Measurements from ENCODE around the gene AQP10. TPM values are rescaled to one million over a fixed set of nuclear protein-coding genes. Genes with fewer than 3 reads are reported as not detected.
"Not testable (repeated sequence)": the region's sequence is repeated elsewhere in the genome, so short reads cannot be mapped to it uniquely, and the experiment has no call there.

AQP10 gene
- total RNA-seq, 1 donor from 2014 or later, result not detected

- Mint-ChIP-seq H3K27ac (ENCODE audit: unreplicated experiment) (no peak overlapping the region), H3K36me3 (ENCODE audit: unreplicated experiment) (no peaks in the 10 kb centered on the region), H3K9me3 (ENCODE audit: unreplicated experiment) (no peaks in the 10 kb centered on the region), H3K4me3 (ENCODE audit: unreplicated experiment) (no peak overlapping the region), H3K27me3 (ENCODE audit: unreplicated experiment) (peaks cover 6% of the 10 kb centered on the region), H3K4me1 (ENCODE audit: unreplicated experiment) (no peaks in the 10 kb centered on the region)
- DNase-seq (ENCODE audit: extremely low spot score, unreplicated experiment), result no peak
- no peak for TF ChIP-seq CTCF (IDR thresholded peaks at IDR 0.05)
These were observed 40.5 kb downstream of the AQP10 start for GRCh38 chr1:154361357-154361756.

GRCh38 chr1:154371436-154371835 lies 50.5 kb downstream of the AQP10 start:
- Mint-ChIP-seq H3K27ac (ENCODE audit: unreplicated experiment) (no peak overlapping the region), H3K27me3 (ENCODE audit: unreplicated experiment) (no peaks in the 10 kb centered on the region), H3K36me3 (ENCODE audit: unreplicated experiment) (no peaks in the 10 kb centered on the region), H3K4me3 (ENCODE audit: unreplicated experiment) (no peak overlapping the region), H3K4me1 (ENCODE audit: unreplicated experiment) (no peaks in the 10 kb centered on the region), H3K9me3 (ENCODE audit: unreplicated experiment) (no peaks in the 10 kb centered on the region)
- no peak for TF ChIP-seq CTCF (IDR thresholded peaks at IDR 0.05)
- DNase-seq (ENCODE audit: extremely low spot score, unreplicated experiment), result no peak

- not testable (repeated sequence) for H3K9me3 Mint-ChIP-seq (ENCODE audit: unreplicated experiment); DNase-seq (ENCODE audit: extremely low spot score, unreplicated experiment); H3K36me3 Mint-ChIP-seq (ENCODE audit: unreplicated experiment); H3K27me3 Mint-ChIP-seq (ENCODE audit: unreplicated experiment); H3K4me1 Mint-ChIP-seq (ENCODE audit: unreplicated experiment); H3K4me3 Mint-ChIP-seq (ENCODE audit: unreplicated experiment); H3K27ac Mint-ChIP-seq (ENCODE audit: unreplicated experiment)
These were observed 53.0 kb downstream of the AQP10 start for GRCh38 chr1:154373777-154374357.

Other genes starting within 250 kb of the AQP10 start
- not detected in 2 replicates for gene NUP210L, start 166.0 kb upstream of the AQP10 start, total RNA-seq
- 194 TPM in 2 replicates for gene TPM3, start 129.0 kb upstream of the AQP10 start, total RNA-seq
- not detected in 2 replicates for gene CFAP141, start 114.8 kb upstream of the AQP10 start, total RNA-seq
- 224 and 236 TPM in 2 replicates for gene UBAP2L, start 100.1 kb upstream of the AQP10 start, total RNA-seq
- 93.7 and 99.9 TPM in 2 replicates for gene HAX1, start 48.5 kb upstream of the AQP10 start, total RNA-seq
- 94.4 and 98.5 TPM in 2 replicates for gene ATP8B2, start 4.4 kb downstream of the AQP10 start, total RNA-seq
- 10.4 and 12.4 TPM in 2 replicates for gene IL6R, start 84.2 kb downstream of the AQP10 start, total RNA-seq
- gene TDRD10, start 181.1 kb downstream of the AQP10 start, total RNA-seq, result not detected in 2 replicates
- not detected in 2 replicates for gene SHE, start 181.3 kb downstream of the AQP10 start, total RNA-seq
- 77.3 and 82.1 TPM in 2 replicates for gene UBE2Q1, start 237.6 kb downstream of the AQP10 start, total RNA-seq
- gene CHRNB2, start 246.7 kb downstream of the AQP10 start, total RNA-seq, result 0.10 and 0.27 TPM in 2 replicates

Measured in osteocyte (in vitro differentiated cells).